ENCODE measurements around the gene UBXN7.
"Not testable (repeated sequence)": the region's sequence is repeated elsewhere in the genome, so short reads cannot be mapped to it uniquely, and the experiment has no call there.

Gene UBXN7

DNA sequence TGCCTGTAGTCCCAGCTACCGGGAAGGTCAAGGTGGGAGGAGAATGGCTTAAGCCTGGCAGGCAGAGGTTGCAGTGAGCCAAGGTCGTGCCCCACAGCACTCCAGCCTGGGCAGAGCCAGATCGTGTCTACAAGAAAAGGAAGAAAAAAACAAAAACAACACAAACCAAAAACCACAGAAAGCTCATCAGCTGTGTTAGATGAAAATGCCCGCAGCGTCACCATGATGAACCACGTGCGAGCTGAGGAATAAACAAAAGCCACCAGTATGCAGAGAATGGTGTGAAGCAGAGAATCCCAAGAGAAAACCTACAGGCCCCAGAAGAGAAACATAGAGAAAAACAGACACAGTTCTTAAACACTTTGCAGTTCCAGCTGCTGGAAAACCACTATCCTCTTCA lies 74.3 kb downstream of the UBXN7 start:
- in situ Hi-C loops (cut with MboI; ENCODE audit: low sequenced_read_pairs) = no loop called here

DNA sequence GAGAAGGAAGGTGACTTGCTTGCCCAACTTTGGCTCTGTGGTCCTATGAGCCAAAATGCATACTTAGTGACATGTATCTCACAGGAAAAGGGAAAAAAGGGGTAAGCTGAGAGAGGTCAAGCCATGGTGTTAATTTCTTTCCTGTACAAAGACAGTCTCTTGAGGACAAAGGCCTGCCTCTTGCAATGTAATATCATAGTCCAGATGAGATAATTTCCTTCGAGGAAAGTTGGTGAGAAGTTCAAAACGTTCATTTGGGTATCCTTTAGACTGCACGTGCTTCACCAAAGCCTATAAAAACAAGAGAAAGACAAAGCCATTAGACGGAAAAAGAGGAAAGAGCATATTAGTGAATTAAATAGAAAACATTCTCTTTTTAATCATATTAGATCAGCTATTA lies 75.7 kb downstream of the UBXN7 start:
- in situ Hi-C loops (cut with MboI; ENCODE audit: low sequenced_read_pairs) = no loop called here

DNA sequence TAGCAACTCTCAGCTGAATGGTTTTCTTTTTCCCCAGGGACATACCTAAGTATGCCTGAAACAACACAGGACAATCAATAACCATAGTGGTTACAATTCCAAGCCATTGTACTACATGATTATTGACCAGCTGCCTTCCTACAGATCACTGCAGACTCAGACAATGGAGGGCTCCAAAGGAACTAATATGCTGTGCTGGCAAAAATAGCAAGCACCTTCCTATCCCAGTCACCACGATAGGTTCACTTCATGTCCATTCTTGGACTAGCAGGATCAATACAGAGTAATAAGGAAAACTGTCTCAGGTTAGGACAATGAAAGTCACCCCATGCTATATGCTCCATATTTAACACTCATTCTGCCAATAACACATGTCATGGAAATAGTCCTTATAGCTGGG lies 76.6 kb downstream of the UBXN7 start:
- in situ Hi-C loops (cut with MboI; ENCODE audit: low sequenced_read_pairs) = no loop called here

DNA sequence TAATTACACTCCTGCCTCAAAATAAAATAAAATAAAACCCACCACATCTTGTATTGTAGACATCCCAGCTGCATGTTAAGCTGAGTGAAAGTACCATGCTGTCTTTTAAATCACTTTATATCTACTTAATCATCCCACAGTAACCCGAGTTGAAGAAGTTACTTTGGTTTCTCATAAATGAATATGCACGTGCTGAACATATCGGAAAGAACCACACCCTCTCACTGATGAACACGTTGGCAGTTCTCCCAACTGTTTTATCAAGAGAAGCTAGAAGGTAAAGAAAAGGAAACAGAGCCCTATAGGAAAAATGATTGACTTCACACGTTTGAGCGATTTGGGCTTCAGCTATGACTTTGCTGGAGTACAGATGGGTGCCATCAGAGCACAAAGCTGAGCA lies 78.1 kb downstream of the UBXN7 start:
- in situ Hi-C loops (cut with MboI; ENCODE audit: low sequenced_read_pairs) = no loop called here

DNA sequence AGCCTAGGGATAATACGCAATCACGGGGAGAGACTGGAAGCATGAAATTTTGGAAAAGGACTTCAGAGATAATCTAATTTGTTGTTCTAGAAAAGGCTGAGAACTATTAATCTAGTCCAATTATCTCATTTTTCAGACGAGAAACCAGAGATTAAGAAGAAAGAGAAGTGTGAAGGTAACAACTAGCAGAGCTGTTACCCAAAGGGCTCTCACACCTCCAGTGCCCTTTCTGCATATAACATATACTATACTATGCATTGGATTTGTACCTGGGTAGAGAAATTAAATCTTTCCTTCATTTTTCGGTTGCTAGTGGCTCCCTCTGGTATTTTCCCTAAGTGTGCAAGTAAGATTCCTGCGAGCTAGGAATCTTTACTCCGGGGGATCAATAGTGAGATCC lies 80.7 kb downstream of the UBXN7 start:
- in situ Hi-C loops (cut with MboI; ENCODE audit: low sequenced_read_pairs) = no loop called here

DNA sequence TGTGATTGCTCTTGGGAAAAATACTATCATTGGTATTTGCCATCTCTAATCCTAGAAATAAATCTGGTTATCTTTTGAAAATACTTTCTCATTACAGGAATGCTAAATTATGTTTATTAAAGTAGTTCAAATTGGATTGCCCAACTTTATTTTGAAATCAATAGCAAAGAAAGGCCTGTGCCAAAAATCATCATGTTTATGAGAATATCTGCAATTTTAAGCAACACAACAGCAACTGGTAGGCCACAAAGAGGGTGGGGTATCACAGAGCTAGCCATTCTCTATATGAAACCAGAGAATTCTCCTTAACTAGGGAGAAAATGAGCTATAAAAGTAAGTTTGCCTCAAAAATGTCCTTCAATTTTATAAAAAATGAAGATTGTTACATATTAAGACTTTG lies 82.2 kb downstream of the UBXN7 start:
- in situ Hi-C loops (cut with MboI; ENCODE audit: low sequenced_read_pairs) = no loop called here

DNA sequence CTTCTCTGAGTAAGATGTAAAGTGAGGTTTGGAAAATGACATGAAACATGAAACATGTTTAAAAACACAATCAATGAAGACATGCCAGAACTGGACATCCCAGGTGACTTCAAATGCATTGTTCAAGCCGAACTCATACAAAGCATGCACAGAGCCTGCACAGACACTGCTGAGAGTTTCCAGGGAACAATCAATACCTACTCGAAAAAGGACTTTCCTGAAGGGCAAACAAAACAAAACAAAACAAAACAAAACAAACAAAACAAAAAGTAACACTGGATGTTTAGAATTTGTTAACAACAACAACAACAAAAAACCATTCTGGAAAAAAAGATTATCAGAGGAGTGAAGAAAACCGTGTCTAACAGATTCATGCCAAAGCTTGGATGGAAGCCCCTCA lies 83.5 kb downstream of the UBXN7 start:
- in situ Hi-C loops (cut with MboI; ENCODE audit: low sequenced_read_pairs) = no loop called here

DNA sequence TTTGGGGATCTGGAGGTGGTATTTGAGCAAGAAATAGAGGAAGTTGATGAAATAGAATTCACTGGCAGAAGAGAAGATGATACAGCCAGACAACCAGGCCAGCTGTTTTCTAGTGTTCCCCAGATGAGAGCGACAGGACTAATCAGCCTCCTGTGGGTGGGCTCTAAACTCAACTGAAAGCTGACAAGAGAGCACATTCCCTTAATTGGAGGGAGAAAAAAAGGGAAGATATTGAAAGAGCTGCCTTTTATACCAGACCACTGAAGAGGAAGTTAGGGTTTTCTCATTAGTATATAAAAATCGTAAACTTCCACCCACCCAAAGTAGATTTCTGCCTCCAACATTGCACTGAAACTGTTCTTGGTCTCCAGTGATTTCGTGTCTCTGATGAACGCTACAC lies 87.6 kb downstream of the UBXN7 start:
- in situ Hi-C loops (cut with MboI; ENCODE audit: low sequenced_read_pairs) = no loop called here

DNA sequence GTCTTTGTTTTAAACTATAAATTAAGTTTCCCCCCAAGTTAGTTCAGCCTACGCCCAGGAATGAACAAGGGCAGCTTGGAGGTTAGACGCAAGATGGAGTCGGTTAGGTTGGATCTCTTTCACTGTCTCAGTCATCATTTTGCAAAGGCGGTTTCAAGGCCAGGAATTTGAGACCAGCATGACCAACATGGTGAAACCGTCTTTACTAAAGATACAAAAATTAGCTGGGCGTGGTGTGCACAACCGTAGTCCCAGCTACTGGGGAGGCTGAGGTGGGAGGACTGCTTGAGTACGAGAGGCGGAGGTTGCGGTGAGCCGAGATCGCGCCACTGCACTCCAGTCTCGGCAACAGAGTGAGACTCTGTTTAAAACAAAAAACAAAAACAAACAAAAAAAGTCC lies 88.3 kb downstream of the UBXN7 start:
- in situ Hi-C loops (cut with MboI; ENCODE audit: low sequenced_read_pairs) = not testable (repeated sequence)

DNA sequence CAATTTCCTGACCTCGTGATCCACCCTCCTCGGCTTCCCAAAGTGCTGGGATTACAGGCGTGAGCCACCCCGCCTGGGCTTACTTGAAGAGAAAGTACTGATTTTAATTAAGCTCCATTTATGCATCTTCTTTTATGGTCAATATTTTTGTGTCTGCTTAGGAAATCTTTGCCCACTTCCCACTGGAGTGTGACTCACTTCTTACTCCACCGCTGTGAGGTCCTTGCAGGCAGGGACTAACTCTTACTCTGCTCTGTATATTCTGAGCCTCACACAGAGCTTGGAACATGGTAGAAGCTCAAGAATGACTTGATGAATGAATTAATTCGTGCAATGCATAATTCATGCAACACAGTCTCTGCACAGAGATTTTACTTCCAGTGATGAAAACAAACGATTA lies 91.1 kb downstream of the UBXN7 start:
- in situ Hi-C loops (cut with MboI; ENCODE audit: low sequenced_read_pairs) = no loop called here

DNA sequence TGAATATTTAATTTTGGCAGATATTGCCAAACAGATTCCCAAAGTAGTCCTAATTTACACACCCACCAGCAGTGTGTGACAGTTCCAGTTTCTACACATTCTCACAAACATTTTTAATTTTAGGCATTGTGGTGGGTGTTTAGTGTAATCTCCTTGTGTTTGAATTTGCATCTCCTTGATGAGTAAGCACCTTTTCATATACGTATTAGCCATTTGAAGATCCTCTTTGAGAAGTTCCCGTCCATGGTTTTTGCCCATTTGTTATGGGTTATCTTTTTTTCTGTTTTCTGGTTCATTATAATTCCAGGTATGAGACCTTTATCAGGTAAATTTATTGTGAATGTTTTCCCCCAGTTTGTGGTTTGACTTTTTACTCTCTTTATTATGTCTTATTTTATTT lies 91.8 kb downstream of the UBXN7 start:
- in situ Hi-C loops (cut with MboI; ENCODE audit: low sequenced_read_pairs) = no loop called here

DNA sequence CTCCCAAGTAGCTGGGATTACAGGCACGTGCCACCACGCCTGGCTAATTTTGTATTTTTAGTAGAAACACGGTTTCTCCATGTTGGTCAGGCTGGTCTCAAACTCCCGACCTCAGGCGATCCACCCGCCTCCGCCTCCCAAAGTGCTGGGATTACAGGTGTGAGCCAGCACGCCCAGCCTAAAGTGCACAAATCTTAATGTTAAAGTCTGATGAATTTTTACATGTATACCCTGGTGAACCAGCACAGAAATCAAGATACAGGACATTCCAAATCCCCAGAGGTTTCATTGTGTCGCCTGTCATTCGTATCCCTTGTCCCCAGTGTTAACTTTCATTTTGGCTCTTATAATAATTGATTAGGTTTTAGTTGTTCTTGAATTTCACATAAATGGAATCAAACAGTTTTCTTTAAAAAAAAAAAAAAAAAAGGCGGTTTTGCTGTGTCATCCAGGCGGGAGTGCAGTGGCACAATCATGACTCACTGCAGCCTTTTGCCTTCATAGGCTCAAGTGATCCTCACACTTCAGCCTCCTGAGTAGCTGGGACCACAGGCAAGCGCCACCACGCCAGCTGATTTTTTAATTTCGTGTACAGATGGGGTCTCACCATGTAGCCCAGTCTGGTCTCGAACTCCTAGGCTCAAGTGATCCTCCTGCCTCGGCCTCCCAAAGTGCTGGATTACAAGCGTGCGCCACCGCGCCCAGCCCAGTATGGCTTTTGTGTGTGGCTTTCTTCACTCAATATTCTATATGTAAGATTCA lies 92.6 kb downstream of the UBXN7 start:
- in situ Hi-C loops (cut with MboI; ENCODE audit: low sequenced_read_pairs) = no loop called here

DNA sequence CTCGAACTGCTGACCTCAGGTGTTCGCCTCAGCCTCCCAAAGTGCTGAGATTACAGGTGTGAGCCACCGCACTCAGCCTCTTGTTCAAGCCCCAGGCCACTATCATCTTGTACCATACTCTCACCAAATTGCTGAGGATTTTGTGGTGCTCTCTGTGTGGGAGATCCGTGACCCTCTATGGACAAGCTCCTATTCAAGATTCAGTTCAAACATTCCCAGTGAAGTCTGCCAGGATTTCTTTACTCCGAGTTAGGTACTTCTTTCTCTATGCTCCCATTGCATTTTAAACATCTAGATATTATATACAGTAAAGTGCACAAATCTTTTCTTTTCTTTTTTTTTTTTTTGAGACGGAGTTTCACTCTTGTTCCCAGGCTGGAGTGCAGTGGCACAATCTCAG lies 93.2 kb downstream of the UBXN7 start:
- in situ Hi-C loops (cut with MboI; ENCODE audit: low sequenced_read_pairs) = no loop called here

DNA sequence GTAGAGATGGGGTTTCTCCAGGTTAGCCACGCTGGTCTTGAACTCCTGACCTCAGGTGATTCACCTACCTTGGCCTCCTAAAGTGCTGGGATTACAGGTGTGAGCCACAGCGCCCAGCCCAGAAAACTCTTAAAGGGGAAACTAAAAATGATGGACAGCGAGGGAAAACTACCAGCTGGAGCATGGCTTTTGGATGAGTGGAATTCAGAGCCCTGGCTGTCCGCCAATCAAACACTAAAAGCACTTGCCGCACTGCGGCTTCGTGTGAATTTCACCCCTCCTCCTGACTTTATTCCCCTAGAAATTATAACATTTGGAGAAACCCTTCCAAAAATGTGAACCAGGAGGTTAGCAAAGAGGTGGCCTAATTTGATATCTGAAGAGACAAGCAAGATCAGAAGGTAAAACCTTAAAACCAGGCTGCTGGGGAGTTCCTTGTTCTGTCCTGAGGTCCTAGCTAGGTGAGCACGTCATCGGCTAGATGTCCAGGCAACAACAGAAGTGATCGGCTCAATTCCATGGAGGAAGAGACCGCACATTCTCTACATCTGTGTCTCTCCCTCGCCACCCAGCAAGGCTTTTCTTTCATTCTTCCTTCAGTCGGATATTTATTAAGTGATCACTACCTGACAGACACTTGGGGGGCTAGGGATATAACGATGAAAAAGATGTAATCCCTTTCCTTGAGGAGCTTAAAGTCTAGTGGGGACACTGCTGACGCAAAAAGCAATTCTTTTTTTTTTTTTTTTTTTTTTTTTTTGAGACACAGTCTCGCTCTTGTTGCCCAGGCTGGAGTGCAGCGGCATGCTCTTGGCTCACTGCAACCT lies 95.7 kb downstream of the UBXN7 start:
- in situ Hi-C loops (cut with MboI; ENCODE audit: low sequenced_read_pairs) = no loop called here

DNA sequence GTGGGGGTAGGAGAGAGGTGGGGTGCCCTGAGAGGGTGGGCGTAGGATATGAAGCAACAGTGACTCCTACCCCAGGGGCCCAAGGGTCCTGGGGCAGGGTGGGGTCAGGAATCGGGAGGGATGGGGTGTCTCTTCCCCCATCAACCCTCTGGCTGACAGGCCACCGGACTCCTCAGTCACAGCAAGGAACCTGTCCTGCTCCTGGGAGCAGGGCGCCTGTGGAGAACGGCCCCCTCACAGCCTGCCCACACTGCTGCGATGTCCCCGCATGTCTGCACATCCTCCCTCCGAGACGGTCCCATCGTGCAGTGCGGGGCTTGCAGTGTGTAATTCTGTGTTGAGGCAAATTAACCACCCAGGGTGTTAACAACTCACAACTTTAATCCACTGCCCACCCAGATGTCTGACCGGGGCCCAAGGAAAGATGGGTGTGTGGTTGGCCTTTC lies 96.7 kb downstream of the UBXN7 start:
- in situ Hi-C loops (cut with MboI; ENCODE audit: low sequenced_read_pairs) = no loop called here

DNA sequence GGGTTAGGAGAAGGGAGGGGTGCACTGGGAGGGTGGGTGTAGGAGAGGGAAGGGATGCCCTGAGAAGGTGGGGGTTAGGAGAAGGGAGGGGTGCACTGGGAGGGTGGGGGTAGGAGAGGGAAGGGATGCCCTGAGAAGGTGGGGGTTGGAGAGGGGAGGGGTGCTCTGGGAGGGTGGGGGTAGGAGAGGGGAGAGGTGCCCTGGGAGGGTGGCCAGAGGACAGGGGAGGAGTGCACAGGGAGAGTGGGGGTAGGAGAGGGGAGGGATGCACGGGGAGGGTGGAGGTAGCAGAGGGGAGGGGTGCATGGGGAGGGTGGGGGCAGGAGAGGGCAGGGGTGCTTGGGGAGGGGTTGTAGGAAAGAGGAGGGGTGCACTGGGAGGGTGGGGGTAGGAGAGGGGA lies 97.2 kb downstream of the UBXN7 start:
- in situ Hi-C loops (cut with MboI; ENCODE audit: low sequenced_read_pairs) = no loop called here

DNA sequence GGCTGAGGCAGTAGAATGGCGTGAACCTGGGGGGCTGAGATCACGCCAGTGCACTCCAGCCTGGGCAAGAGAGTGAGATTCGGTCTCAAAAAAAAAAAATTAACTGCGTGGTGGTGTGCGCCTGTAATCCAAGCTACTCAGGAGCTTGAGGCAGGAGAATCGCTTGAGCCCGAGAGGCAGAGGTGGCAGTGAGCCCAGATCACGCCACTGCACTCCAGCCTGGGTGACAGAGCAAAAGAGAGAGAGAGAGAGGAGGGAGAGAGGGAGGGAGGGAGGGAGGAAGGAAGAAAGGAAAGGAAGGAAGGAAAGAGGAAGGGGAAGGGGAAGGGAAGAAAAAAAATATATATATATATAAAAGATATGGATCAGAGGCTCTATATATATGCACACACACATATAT lies 100.1 kb downstream of the UBXN7 start:
- in situ Hi-C loops (cut with MboI; ENCODE audit: low sequenced_read_pairs) = no loop called here

DNA sequence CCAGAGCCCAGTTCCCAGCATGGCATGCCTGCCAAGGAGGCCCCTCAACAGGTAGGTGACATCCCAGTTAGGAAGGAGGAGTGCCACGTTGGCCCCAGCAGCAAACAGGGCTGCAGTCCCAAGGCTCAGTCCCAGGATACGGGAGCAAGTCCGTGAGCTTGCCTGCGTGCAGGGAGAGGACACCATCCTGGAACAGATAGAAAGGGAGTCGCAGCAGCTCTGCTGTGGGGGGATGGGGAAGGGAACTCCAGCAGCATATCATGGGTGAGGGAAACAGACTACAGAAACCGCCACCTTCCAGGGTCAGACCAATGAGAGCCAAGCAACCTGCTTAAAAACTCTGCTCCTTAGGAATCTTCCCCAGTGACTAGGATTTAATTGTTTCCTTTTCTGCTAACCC lies 104.8 kb downstream of the UBXN7 start:
- in situ Hi-C loops (cut with MboI; ENCODE audit: low sequenced_read_pairs) = no loop called here

DNA sequence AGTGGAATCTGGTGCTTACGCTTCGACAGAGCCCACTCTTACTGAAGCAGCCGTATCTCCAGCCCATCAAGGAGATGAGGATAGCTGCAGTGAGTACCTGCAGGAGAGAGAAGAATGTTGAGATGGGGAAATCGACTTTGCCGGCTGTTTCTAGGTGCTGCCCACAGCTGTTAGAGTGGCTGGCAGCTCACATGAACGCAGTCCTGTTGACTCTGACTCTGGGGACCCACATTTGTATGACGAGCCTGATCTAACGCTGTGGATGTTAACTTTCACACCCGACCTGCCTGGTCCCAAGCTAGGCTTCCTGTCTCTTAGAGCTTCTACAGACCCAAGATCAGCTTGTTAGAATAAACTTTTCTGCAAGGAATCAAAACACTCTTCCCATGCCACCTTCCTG lies 105.3 kb downstream of the UBXN7 start:
- in situ Hi-C loops (cut with MboI; ENCODE audit: low sequenced_read_pairs) = no loop called here

DNA sequence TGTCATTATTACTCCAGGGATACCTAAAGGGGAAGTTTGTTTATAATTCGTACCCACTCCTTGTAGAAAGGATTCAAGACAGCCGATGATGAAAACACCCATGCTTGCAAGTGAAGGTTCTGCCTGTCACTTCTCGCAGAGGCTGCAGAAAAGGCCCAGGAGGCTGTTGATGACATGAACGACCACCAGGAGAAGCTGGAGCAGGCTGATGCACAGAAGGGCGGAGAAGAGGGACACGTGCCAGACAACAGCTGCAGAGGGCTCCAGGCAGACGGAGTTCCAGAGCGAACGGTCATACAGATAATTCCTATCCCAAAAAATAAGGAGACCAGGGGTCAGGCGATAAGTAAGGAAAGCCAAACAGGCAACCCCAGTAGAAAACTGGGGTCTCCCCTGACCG lies 108.5 kb downstream of the UBXN7 start:
- in situ Hi-C loops (cut with MboI; ENCODE audit: low sequenced_read_pairs) = no loop called here

DNA sequence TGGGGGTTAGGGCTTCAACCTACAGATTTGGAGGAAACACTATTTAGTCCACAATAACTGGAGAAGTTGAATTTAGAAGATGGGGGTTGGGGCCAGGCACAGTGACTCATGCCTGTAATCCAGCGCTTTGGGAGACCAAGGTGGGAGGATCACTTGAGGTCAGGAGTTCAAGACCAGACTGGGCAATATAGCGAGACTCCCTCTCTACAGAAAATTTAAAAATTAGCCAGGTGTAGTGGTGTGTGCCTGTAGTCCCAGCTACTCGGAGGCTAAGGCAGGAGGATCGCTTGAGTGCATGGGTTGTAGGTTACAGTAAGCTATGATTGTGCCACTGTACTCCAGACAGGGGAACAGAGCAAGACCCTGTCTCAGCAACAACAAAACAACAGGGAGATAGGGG lies 109.2 kb downstream of the UBXN7 start:
- in situ Hi-C loops (cut with MboI; ENCODE audit: low sequenced_read_pairs) = no loop called here

DNA sequence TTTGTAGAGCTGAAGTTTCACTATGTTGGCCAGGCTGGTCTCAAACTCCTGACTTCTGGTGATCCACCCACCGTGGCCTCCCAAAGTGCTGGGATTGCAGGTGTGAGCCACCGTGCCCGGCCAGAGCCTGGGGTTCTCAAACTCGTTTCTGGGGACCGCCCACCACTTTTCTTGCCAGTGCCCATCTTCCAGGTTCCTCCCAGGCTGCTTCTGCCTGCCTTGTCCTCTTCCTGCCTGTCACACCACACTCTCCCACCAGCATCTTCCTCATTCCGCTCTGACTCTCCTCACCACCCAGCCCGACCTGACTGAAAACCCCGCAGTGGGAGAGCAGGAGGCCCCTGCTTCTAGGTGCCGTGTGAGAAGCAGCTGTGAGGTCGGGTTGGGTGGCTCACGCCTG lies 111.1 kb downstream of the UBXN7 start:
- in situ Hi-C loops (cut with MboI; ENCODE audit: low sequenced_read_pairs) = no loop called here

Measured in hTERT RPE-1 (cell line).